WI38 (cell line): ENCODE measurements around the gene MRPL2.
A peak's percentile ranks its signal among the peaks of the same experiment; 100 is the strongest.

Experiments used
- H3K4me3 ChIP-seq: 2 replicates; pipeline ENCODE4 v1.5.1; 2011; ENCODE audit warnings: low read depth, mild to moderate bottlenecking, control low read depth, low read length
- TF ChIP-seq, protein P1 (sequence below): IDR thresholded peaks from 2 replicates; pipeline ENCODE4 v1.5.1; 2012; ENCODE audit warnings: low read depth, mild to moderate bottlenecking, control low read depth, low read length

The MRPL2 gene

DNA sequence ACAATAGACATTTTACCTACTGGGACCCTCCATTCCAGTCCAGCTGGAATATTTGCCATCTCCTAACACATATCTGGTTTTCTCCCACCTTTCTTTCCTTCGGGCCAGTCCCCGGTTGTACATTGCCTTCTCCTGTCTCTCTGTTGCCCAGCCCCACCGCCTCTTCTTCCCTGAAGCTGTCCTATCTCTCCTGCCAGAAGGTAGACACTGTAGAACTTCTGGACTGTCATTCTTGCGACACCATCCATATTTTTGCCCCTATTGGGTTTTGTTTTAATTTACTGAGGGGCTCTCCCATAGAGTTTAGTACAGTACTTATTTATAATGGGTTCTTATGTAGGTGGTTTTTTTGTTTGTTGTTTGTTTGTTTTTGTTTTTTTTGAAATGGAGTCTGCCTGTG lies 21.8 kb upstream of the MRPL2 start:
- TF ChIP-seq, protein P1, sequence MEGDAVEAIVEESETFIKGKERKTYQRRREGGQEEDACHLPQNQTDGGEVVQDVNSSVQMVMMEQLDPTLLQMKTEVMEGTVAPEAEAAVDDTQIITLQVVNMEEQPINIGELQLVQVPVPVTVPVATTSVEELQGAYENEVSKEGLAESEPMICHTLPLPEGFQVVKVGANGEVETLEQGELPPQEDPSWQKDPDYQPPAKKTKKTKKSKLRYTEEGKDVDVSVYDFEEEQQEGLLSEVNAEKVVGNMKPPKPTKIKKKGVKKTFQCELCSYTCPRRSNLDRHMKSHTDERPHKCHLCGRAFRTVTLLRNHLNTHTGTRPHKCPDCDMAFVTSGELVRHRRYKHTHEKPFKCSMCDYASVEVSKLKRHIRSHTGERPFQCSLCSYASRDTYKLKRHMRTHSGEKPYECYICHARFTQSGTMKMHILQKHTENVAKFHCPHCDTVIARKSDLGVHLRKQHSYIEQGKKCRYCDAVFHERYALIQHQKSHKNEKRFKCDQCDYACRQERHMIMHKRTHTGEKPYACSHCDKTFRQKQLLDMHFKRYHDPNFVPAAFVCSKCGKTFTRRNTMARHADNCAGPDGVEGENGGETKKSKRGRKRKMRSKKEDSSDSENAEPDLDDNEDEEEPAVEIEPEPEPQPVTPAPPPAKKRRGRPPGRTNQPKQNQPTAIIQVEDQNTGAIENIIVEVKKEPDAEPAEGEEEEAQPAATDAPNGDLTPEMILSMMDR, result no peak
- no peak overlapping the region for H3K4me3 ChIP-seq

DNA sequence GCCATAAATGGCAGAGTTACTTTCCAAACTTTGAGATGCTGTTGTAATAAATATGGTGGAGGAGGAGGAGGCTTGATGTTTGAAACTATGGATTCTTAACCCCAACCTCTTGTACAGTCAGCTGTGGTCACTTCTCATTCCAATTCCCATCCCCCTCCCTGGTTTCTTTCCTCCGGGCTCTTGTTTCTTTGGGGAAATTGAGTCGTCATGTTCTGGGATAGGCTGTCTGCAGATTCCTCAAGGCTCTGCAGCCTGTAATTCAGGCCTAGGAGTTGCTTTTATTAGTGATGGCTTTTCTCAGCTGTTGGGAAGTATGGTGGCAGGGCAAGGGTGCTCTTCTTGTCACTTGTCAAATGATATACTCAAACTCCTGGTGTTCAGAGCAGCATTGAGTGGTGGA lies 19.5 kb upstream of the MRPL2 start:
- TF ChIP-seq, protein P1, result no peak

DNA sequence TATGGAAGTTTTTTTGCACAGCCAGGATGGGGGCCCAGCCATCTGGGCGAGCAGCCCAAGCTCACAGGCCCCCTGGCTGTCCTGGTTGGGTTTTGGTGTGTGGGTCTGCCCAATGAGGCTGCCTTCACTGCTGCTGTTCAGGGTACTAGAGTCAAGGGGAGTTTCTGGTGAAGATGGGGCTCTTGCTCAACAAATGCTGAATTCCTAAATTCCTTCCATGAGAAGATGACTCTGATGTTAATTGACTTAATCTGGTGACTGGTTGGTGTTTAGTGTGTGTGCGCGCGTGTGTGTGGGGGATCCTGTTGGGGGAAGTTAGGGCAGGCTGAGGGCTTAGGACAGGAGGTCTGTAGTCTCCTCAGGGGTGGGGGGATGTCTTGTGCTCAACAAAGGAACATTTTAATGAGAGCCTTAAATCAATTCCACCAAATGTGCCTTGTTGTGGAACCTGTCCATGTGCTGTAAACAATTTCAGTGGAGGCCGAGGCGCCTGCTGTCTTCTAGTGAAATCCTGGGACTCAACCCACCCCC lies 18.8 kb upstream of the MRPL2 start:
- TF ChIP-seq, protein P1, result no peak
- peak overlapping the region; percentile 93 for H3K4me3 ChIP-seq

More for the DNA sequence above, 19.5 kb upstream of the MRPL2 start:
- no peak overlapping the region for H3K4me3 ChIP-seq

DNA sequence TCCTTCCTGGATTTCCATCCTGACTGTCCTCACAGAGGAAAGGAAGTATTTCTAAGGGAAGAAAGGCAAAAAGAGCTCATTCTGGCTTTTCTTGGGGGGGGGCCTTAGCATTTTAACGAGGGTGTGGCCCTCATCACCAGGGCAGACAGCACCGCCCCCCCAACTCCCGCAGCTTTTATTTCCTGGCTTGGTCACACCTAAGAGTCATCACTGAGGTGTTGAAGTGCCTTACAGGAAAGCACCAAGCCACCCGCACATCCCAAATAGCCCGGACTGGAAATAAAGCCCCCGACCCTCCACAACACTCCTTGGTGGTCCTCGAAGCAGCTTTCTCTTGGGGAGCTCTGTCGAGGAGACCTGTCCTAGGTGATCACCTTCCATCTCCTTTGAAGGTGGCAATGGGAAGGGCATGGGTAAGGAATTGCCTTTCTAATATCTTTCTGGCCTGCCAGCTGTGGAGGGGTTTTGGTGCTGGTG lies 18.1 kb upstream of the MRPL2 start:
- peak overlapping the region; percentile 93 for H3K4me3 ChIP-seq
- TF ChIP-seq, protein P1, result no peak

DNA sequence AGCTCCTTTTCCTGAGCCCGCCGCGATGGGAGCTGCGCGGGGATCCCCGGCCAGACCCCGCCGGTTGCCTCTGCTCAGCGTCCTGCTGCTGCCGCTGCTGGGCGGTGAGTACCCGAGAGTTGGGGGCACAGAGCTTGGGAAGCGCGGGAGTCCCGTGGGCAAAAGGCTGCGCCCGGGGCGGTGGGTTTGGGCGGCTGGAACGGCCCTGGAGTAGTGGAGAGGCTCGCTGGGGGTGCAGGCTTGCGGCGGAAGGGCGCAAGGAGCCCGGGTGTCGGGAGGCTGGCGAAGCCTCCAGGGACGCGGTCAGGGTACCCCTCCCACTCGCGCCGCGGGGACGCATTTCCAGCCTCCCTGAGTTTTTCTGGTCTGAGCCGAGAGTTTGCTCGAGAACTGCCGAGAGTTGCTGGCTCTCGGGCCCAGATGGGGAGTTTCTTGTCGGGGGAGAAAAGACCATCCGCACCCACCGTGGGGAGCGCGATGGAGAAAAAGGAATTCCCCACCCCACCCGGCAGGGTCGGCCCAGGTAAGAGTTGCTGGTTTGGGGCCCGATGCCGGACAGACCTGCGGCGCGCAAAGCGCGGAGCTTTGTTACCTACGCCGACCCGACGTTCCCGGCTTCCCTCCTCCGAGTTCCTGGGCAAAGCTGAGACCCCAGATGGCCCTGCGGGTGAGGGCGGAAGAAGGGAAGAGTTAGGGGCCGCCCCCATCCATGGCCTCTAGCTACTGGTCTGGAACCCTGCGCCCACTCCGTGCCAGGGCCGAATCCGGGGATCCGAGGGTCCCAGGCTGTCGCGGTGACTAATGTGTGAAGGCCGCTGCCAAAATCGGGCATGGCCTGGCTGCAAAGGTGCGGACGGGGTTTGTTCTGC lies 17.5 kb upstream of the MRPL2 start:
- peak overlapping the region; percentile 93 for H3K4me3 ChIP-seq
- TF ChIP-seq, protein P1, result no peak

DNA sequence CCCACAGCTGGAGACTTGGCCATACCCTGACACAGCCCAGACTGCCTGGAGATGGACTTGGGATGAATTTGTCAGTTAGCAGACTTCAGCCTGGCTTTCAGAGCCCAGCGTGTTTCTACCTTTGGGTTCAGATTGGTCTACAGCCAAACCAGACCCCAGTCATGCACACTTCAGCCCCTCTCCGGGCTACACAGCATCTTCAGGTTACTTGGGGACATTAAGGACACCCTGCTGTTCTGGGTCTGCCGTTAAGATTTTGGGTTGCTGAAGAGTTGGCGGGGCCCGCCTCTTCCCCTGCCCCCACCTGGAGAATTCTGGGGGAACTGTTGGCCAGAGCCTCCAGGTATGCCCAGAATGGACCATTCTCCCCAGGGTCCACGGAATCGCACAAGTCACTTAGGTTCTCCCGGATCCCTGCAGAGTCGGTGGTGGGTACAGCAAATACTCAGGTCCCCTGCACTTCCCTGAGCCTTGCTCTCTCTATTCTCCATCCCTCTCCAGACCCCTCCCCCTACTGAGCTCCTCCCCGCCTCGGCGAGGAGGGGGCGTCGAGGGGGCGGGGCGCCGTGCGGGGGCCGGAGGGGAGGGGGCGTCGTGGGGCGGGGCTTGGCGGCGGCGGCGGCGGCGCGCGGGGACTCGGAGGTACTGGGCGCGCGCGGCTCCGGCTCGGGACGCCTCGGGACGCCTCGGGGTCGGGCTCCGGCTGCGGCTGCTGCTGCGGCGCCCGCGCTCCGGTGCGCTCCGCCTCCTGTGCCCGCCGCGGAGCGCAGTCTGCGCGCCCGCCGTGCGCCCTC lies 16.6 kb upstream of the MRPL2 start, which contains the start of gene PTK7:
Gene PTK7 (plus strand): TSS at position 645 of the 794 bp plus-strand sequence. CDS start 175 bp downstream, outside the sequence.
- TF ChIP-seq, protein P1, result no peak
- H3K4me3 ChIP-seq, result peak within 1 kb of the TSS; percentile 93
